Kidney (tissue), 14 donors: ENCODE results near the gene QKI. TPM values are rescaled to one million over a fixed set of nuclear protein-coding genes. Genes with fewer than 3 reads are reported as not detected.
"Not testable (repeated sequence)": the region's sequence is repeated elsewhere in the genome, so short reads cannot be mapped to it uniquely, and the experiment has no call there.

ENCODE experiments used
- DNase-seq, 5 donors: peaks; one replicate each; pipeline ENCODE4 v3.0.0-alpha.2; 2013 to 2020
- FAIRE-seq: peaks from 2 replicates; lab custom pipeline; 2012; peaks lifted over from hg19 to GRCh38; lab: Jason Lieb, UNC
- H3K27ac ChIP-seq, 2 donors: one replicate each; pipeline ENCODE4 v1.7.0; 2013; ENCODE audit warnings: low read depth in 2 of 2, low read length in 2 of 2, inconsistent platforms in 1 of 2
- H3K27me3 ChIP-seq: one replicate; pipeline ENCODE4 v1.7.1; 2013; ENCODE audit warnings: low read length, inconsistent platforms; ENCODE audit not compliant: control insufficient read depth, insufficient read depth
- H3K36me3 ChIP-seq, 3 donors: one replicate each; pipeline versions ENCODE4 v1.7.0 to v1.7.1; 2013; ENCODE audit warnings: low read length in 3 of 3, control low read depth in 1 of 3, inconsistent platforms in 1 of 3; ENCODE audit not compliant: insufficient read depth in 3 of 3, control insufficient read depth in 2 of 3
- H3K4me1 ChIP-seq, 3 donors: one replicate each; pipeline versions ENCODE4 v1.7.0 to v1.7.1; 2013; ENCODE audit warnings: low read length in 3 of 3, inconsistent platforms in 1 of 3, low read depth in 1 of 3; ENCODE audit not compliant: control insufficient read depth in 2 of 3, insufficient read depth in 2 of 3
- H3K4me3 ChIP-seq, 3 donors: one replicate each; pipeline versions ENCODE4 v1.7.0 to v1.8.1; 2013; ENCODE audit warnings: low read length in 3 of 3, control low read depth in 1 of 3, inconsistent platforms in 1 of 3
- H3K9ac ChIP-seq, 3 donors: one replicate each; pipeline versions ENCODE4 v1.7.0 to v1.7.1; 2013; ENCODE audit warnings: low read length in 3 of 3, control low read depth in 1 of 3, inconsistent platforms in 1 of 3
- H3K9me3 ChIP-seq, 3 donors: one replicate each; pipeline versions ENCODE4 v1.7.0 to v1.7.1; 2013; ENCODE audit warnings: low read length in 3 of 3, control low read depth in 1 of 3, inconsistent platforms in 1 of 3; ENCODE audit not compliant: control insufficient read depth in 2 of 3, insufficient read depth in 1 of 3
- intact Hi-C: fragments of 100-400 bp; cut with DNase I; formaldehyde crosslinking; loops from one replicate; pipeline ENCODE4 v1.11.1; 2022
- polyA plus RNA-seq: library from polyadenylated mRNA; stranded (reverse); fragments of 350-450 nt; fragmentation: Illumina TruSeq; extraction: RNeasy Lipid Tissue Mini Kit (QIAGEN cat#74804); gene quantifications from one replicate; pipeline ENCODE4 v1.2.3, GENCODE V29; 2014; ENCODE audit warnings: low read depth, low replicate concordance; ENCODE audit not compliant: insufficient read depth
- total RNA-seq: library from RNA; stranded (reverse); fragmentation: NEBNext Ultra II Directional; extraction: Animal tissue kit (Norgen Biotek cat#: 25700); gene quantifications from one replicate; pipeline ENCODE4 v1.2.1, GENCODE V29; 2021
- TF ChIP-seq, protein P1 (sequence below): IDR thresholded peaks from 3 replicates; pipeline ENCODE4 v1.5.1; 2012; ENCODE audit warnings: mild to moderate bottlenecking, moderate library complexity, borderline replicate concordance; ENCODE audit not compliant: insufficient read depth; ENCODE audit errors: extremely low read depth
- donor health status: control.
- donor health status: control.
- donor health status: control.
- donor health status: control.
- donor health status: control.
- donor health status: DM: yes; HTN: yes; CAD: no.
- donor health status: Normal renal cell carcinoma (clear cell type).

The QKI gene
- total and polyA plus RNA-seq, 2 donors from 2014 or later, result 17.6 to 121 TPM

DNA sequence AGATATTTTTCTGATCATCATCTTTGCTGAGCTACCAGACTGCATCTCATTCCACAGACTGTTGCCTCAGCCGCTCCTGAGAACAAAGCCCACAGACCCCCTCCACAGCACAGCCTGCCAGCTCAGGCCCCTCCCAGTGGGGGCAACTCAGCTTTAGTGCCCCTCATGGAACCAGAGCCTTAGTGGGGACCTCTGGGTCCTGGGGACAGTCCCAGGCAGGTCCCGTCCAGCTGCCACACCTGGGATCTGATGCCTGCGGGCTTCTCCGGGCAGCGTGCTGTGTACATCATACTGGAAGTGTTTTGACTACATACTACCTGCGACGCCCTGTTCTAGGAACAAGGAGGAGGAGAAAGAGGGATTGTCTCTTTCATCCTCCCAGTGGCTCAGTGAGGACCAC lies 38.3 kb upstream of the QKI start:
- no peaks in the 10 kb centered on the region for H3K4me1 ChIP-seq
- intact Hi-C loops, result no loop called here
- H3K9ac ChIP-seq, result no peak overlapping the region
- no peak overlapping the region for H3K27ac ChIP-seq
- DNase-seq, result no peak
- H3K4me3 ChIP-seq, result no peak overlapping the region
- TF ChIP-seq, protein P1, sequence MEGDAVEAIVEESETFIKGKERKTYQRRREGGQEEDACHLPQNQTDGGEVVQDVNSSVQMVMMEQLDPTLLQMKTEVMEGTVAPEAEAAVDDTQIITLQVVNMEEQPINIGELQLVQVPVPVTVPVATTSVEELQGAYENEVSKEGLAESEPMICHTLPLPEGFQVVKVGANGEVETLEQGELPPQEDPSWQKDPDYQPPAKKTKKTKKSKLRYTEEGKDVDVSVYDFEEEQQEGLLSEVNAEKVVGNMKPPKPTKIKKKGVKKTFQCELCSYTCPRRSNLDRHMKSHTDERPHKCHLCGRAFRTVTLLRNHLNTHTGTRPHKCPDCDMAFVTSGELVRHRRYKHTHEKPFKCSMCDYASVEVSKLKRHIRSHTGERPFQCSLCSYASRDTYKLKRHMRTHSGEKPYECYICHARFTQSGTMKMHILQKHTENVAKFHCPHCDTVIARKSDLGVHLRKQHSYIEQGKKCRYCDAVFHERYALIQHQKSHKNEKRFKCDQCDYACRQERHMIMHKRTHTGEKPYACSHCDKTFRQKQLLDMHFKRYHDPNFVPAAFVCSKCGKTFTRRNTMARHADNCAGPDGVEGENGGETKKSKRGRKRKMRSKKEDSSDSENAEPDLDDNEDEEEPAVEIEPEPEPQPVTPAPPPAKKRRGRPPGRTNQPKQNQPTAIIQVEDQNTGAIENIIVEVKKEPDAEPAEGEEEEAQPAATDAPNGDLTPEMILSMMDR, result no peak
- H3K36me3 ChIP-seq, result no peaks in the 10 kb centered on the region
- FAIRE-seq, result no peak
- H3K9me3 ChIP-seq, result no peaks in the 10 kb centered on the region
- no peaks in the 10 kb centered on the region for H3K27me3 ChIP-seq

DNA sequence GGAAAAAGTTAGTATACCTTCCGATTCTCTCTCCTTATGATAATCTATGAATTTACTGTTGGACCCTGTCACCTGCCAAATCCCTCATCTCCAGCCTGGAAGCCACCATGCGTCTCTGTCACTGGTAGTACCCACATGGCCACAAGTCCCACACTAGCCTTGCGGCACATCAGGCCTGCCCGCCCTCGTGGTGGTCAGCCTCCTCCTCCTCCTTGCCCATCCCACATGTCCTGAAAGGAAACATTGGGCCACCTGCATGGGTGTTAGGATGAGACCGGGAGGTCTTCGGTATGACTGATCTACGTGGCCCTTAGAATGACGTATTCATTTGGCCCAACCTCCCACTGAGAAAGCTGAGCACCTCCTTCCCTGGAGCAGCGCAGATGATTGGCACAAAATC lies 37.0 kb upstream of the QKI start:
- Histone ChIP-seq H3K4me3 (no peak overlapping the region), H3K9me3 (no peaks in the 10 kb centered on the region), H3K9ac (no peak overlapping the region), H3K36me3 (no peaks in the 10 kb centered on the region), H3K4me1 (no peaks in the 10 kb centered on the region), H3K27ac (no peak overlapping the region), H3K27me3 (no peaks in the 10 kb centered on the region)
- DNase-seq (no peak), FAIRE-seq (no peak)
- intact Hi-C loops, result no loop called here
- TF ChIP-seq, protein P1, result no peak

DNA sequence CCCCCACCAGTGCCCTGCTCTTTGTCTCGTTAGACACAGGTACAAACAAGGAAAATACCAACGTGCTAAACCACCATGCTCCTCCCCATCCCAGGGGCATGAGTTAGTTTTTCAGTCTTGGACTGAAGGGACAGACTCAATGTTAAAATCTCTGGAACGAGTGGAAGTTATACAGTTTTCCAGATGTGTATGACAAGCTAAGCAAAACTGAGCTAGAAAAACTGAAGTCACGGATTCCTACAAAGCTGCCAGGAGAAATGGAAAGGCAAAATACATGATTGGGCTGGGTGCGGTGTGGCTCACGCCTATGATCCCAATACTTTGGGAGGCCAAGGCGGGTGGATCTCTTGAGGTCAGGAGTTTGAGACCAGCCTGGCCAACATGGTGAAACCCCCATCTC lies 34.3 kb upstream of the QKI start:
- Histone ChIP-seq H3K36me3 (no peaks in the 10 kb centered on the region), H3K9me3 (no peaks in the 10 kb centered on the region), H3K4me3 (no peak overlapping the region), H3K9ac (no peak overlapping the region), H3K27ac (no peak overlapping the region), H3K27me3 (no peaks in the 10 kb centered on the region), H3K4me1 (no peaks in the 10 kb centered on the region)
- intact Hi-C loops, result no loop called here
- no peak for FAIRE-seq
- DNase-seq, result no peak
- TF ChIP-seq, protein P1, result no peak

DNA sequence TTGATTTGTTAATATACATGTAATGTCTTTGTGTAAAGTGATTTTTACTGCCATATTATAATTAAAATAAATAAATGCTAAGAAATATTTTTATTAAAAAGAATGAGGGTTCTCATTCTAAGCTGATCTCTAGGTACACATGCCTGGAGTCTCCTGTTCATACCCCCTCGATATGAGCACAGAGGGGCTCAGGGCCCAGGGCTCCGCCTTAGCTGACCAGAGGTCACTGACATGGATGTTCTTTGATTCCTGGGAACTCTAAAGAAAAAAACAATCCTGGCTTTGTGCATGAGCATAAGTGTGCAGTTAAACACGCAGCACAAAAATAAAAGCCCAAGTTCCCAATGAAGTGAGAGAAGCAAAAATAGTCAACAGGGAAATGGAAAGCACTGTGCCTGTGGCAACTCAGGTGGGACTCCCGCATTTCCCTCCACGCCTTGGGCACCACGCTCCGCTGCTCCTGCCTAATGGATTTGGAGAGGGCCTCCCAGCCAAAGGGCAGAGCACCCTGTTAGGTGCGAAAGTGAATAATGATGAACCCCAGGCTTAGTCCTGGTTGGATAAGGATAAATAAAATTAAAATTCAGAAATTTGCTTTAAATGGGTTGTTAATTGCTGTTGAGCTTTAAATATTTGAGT lies 33.3 kb upstream of the QKI start:
- Histone ChIP-seq H3K4me1 (no peaks in the 10 kb centered on the region), H3K9me3 (no peaks in the 10 kb centered on the region), H3K9ac (no peak overlapping the region), H3K27me3 (no peaks in the 10 kb centered on the region), H3K4me3 (no peak overlapping the region), H3K27ac (no peak overlapping the region), H3K36me3 (no peaks in the 10 kb centered on the region)
- FAIRE-seq, result no peak
- peak in 4 of 5 donors; percentile 57 to 82 (median 68) for DNase-seq
- intact Hi-C loops, result no loop called here
- TF ChIP-seq, protein P1, result no peak

DNA sequence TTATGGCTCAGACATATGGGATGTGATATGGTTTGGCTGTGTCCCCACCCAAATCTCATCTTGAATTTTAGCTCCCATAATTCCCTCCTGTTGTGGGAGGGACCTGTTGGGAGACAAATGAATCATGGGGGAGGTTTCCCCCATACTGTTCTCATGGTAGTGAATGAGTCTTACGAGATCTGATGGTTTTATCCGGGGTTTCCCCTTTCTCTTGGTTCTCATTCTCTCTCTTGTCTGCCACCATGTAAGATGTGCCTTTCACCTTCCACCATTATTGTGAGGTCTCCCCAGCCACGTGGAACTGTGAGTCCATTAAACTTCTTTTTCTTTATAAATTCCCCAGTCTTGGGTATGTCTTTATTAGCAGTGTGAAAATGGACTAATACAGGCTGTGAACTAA lies 31.1 kb upstream of the QKI start:
- H3K27ac ChIP-seq, H3K4me1 ChIP-seq, DNase-seq, intact Hi-C loops, FAIRE-seq, H3K9ac ChIP-seq, H3K9me3 ChIP-seq, H3K36me3 ChIP-seq, H3K27me3 ChIP-seq, H3K4me3 ChIP-seq: not testable (repeated sequence)
